ENCODE measurements around the gene AUTS2. TPM values are rescaled to one million over a fixed set of nuclear protein-coding genes. Genes with fewer than 3 reads are reported as not detected.

Gene AUTS2
- total and polyA plus RNA-seq, 10 donors, result 6.1 to 54.8 (median 29.1) TPM

GRCh38 chr7:69764681-69765080 lies 166.4 kb downstream of the AUTS2 start:
- WGBS, 5 donors, result 71 to 96% (median 92%) methylated on average over 2 of the region's 2 CpGs
- H3K36me3 ChIP-seq, result no peaks in the 10 kb centered on the region
- no peak for TF ChIP-seq POLR2AphosphoS5 (IDR thresholded peaks at IDR 0.05)
- no peaks in the 10 kb centered on the region for H3K9me3 ChIP-seq
- intact Hi-C loops (cut with DNase I; ENCODE audit: low total_unique reads), result no loop called here
- H3K4me1 ChIP-seq, result no peaks in the 10 kb centered on the region
- no peaks in the 10 kb centered on the region for H3K27me3 ChIP-seq (replicated peaks in 1 of 7)
- no peak for DNase-seq
- H3K27ac ChIP-seq, result no peak overlapping the region
- H3K4me3 ChIP-seq, result no peak overlapping the region

- TF ChIP-seq POLR2A (IDR thresholded peaks at IDR 0.05) (no peak), POLR2AphosphoS5 (IDR thresholded peaks at IDR 0.05) (no peak), CTCF (IDR thresholded peaks at IDR 0.05 in 8 of 11, conservative IDR thresholded peaks at IDR 0.05 in 3 of 11) (no peak)
- Histone ChIP-seq H3K4me1 (no peaks in the 10 kb centered on the region), H3K4me3 (no peak overlapping the region), H3K36me3 (no peaks in the 10 kb centered on the region), H3K27me3 (replicated peaks in 1 of 7) (no peaks in the 10 kb centered on the region), H3K27ac (no peak overlapping the region), H3K9me3 (no peaks in the 10 kb centered on the region)
- WGBS, 5 donors, result 39 to 76% (median 43%) methylated on average over 2 of the region's 2 CpGs
- DNase-seq, result no peak
- intact Hi-C loops (cut with DNase I; ENCODE audit: low total_unique reads), result no loop called here
Measured at GRCh38 chr7:69765879-69766278, 167.6 kb downstream of the AUTS2 start.

GRCh38 chr7:69768986-69769595 lies 170.8 kb downstream of the AUTS2 start:
- no peak overlapping the region for H3K4me3 ChIP-seq
- intact Hi-C loops (cut with DNase I; ENCODE audit: low total_unique reads), result no loop called here
- H3K36me3 ChIP-seq, result no peaks in the 10 kb centered on the region
- no peaks in the 10 kb centered on the region for H3K9me3 ChIP-seq
- TF ChIP-seq POLR2A (IDR thresholded peaks at IDR 0.05) (no peak), POLR2AphosphoS5 (IDR thresholded peaks at IDR 0.05) (no peak), CTCF (IDR thresholded peaks at IDR 0.05 in 8 of 11, conservative IDR thresholded peaks at IDR 0.05 in 3 of 11) (no peak)
- WGBS, 5 donors, result 67 to 89% (median 77%) methylated on average over 1 of the region's 1 CpG
- H3K27me3 ChIP-seq (replicated peaks in 1 of 7), result no peaks in the 10 kb centered on the region
- no peak for DNase-seq
- no peaks in the 10 kb centered on the region for H3K4me1 ChIP-seq
- no peak overlapping the region for H3K27ac ChIP-seq

- H3K9me3 ChIP-seq, result no peaks in the 10 kb centered on the region
- DNase-seq, result no peak
- intact Hi-C loops (cut with DNase I; ENCODE audit: low total_unique reads), result no loop called here
- TF ChIP-seq POLR2A (IDR thresholded peaks at IDR 0.05), result no peak
- no peak overlapping the region for H3K4me3 ChIP-seq
- H3K4me1 ChIP-seq, result no peaks in the 10 kb centered on the region
- H3K27ac ChIP-seq, result no peak overlapping the region
- no peaks in the 10 kb centered on the region for H3K27me3 ChIP-seq (replicated peaks in 1 of 7)
- 84 to 93% (median 89%) methylated on average over 1 of the region's 1 CpG for WGBS, 5 donors
- no peaks in the 10 kb centered on the region for H3K36me3 ChIP-seq
Measured at GRCh38 chr7:69769826-69770225, 171.6 kb downstream of the AUTS2 start.

GRCh38 chr7:69770613-69771012 lies 172.3 kb downstream of the AUTS2 start:
- no peaks in the 10 kb centered on the region for H3K4me1 ChIP-seq
- H3K36me3 ChIP-seq, result no peaks in the 10 kb centered on the region
- intact Hi-C loops (cut with DNase I; ENCODE audit: low total_unique reads), result no loop called here
- no peaks in the 10 kb centered on the region for H3K27me3 ChIP-seq (replicated peaks in 1 of 7)
- H3K27ac ChIP-seq, result no peak overlapping the region
- TF ChIP-seq POLR2A (IDR thresholded peaks at IDR 0.05), result no peak
- no peak for TF ChIP-seq CTCF (IDR thresholded peaks at IDR 0.05 in 8 of 11, conservative IDR thresholded peaks at IDR 0.05 in 3 of 11)
- TF ChIP-seq POLR2AphosphoS5 (IDR thresholded peaks at IDR 0.05), result no peak
- no peak overlapping the region for H3K4me3 ChIP-seq
- 76 to 93% (median 89%) methylated on average over 6 of the region's 6 CpGs for WGBS, 5 donors
- DNase-seq, result no peak
- H3K9me3 ChIP-seq, result no peaks in the 10 kb centered on the region

All from spleen (tissue), 11 donors.